Common myeloid progenitor, CD34-positive (primary cell): ENCODE results near the gene GRID2.

ENCODE experiments used
- CTCF ChIA-PET: fragments of 350-600 bp; sonication (Branson Sonifier 250); formaldehyde crosslinking; loops from one replicate; lab custom pipeline; 2021; ENCODE audit warnings: antibody characterized with exemption; lab: Charles Lee
- POLR2A ChIA-PET: fragments of 350-600 bp; sonication (Branson Sonifier 250); formaldehyde crosslinking; loops from one replicate; lab custom pipeline; 2021; ENCODE audit warnings: antibody characterized with exemption; lab: Charles Lee
- DNase-seq, 3 donors: peaks; one replicate each; pipeline versions ENCODE4 v3.0.0 to v3.0.0-alpha.2; 2013
- H3K27ac ChIP-seq, 2 experiments: 1 replicate in 1 of 2; 2 replicates in 1 of 2; pipeline ENCODE4 v1.7.0; 2013; ENCODE audit warnings: inconsistent platforms in 2 of 2, low read length in 2 of 2, mild to moderate bottlenecking in 2 of 2, low read depth in 1 of 2, moderate library complexity in 1 of 2; ENCODE audit not compliant: severe bottlenecking in 2 of 2, insufficient read depth in 1 of 2, poor library complexity in 1 of 2
- H3K27me3 ChIP-seq, 5 experiments: replicated peaks in 2 of 5; 1 replicate in 3 of 5; 2 replicates in 2 of 5; pipeline versions ENCODE4 v1.6.1 to v1.7.0; 2013; ENCODE audit warnings: low read length in 4 of 5, mild to moderate bottlenecking in 2 of 5, moderate library complexity in 2 of 5, inconsistent platforms in 1 of 5; ENCODE audit not compliant: insufficient read depth in 5 of 5, control insufficient read depth in 4 of 5
- H3K36me3 ChIP-seq, 4 experiments: 1 replicate in 2 of 4; 2 replicates in 2 of 4; pipeline versions ENCODE4 v1.6.1 to v1.7.0; 2013; ENCODE audit warnings: low read length in 3 of 4, control low read depth in 1 of 4, mild to moderate bottlenecking in 1 of 4; ENCODE audit not compliant: control insufficient read depth in 4 of 4, insufficient read depth in 4 of 4
- H3K4me1 ChIP-seq, 4 experiments: 1 replicate in 3 of 4; 2 replicates in 1 of 4; pipeline versions ENCODE4 v1.6.1 to v1.7.1; 2013; ENCODE audit warnings: low read length in 3 of 4, mild to moderate bottlenecking in 3 of 4, control low read depth in 1 of 4, inconsistent platforms in 1 of 4, moderate library complexity in 1 of 4; ENCODE audit not compliant: control insufficient read depth in 4 of 4, insufficient read depth in 4 of 4; ENCODE audit errors: control extremely low read depth in 1 of 4
- H3K4me3 ChIP-seq, 7 experiments: 1 replicate in 4 of 7; 2 replicates in 3 of 7; pipeline versions ENCODE4 v1.5.1 to v1.7.0; 2013; ENCODE audit warnings: mild to moderate bottlenecking in 7 of 7, low read length in 6 of 7, moderate library complexity in 6 of 7, inconsistent platforms in 2 of 7, low read depth in 2 of 7, control low read depth in 1 of 7; ENCODE audit not compliant: insufficient read depth in 4 of 7, control insufficient read depth in 1 of 7; ENCODE audit errors: extremely low read depth in 1 of 7
- H3K9me3 ChIP-seq, 5 experiments: 1 replicate in 4 of 5; 2 replicates in 1 of 5; pipeline versions ENCODE4 v1.6.1 to v1.7.1; 2013; ENCODE audit warnings: low read length in 4 of 5, mild to moderate bottlenecking in 2 of 5, inconsistent platforms in 1 of 5, low read depth in 1 of 5, moderate library complexity in 1 of 5; ENCODE audit not compliant: control insufficient read depth in 4 of 5, insufficient read depth in 2 of 5; ENCODE audit errors: control extremely low read depth in 1 of 5
- WGBS: methylation state at CpG from one replicate; pipeline ENCODE4 v1.1.5; 2013; ENCODE audit not compliant: insufficient coverage; 5-methylcytosine and 5-hydroxymethylcytosine counted together

GRID2 gene

DNA sequence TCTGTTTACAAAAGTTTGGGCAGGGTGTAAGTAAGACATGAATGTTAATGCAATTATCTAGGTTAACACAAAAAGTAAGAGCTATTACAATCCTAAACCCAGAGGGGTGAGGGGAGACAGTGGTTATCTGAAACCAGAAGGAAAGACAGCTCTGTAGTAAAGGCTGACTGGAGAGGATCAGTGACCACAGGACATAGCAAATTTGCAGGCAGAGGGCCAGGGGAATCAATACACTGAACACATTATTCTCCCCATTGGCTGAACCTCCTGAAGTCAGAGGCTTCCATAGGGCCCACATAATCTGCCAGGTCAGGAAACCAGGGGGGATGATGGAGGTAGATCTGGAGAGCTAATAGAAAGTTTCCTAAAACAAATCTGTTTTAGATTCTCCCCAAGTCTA lies 835.4 kb downstream of the GRID2 start:
- Histone ChIP-seq H3K36me3 (no peaks in the 10 kb centered on the region), H3K4me1 (no peaks in the 10 kb centered on the region), H3K9me3 (no peaks in the 10 kb centered on the region), H3K27me3 (no peaks in the 10 kb centered on the region), H3K27ac (no peak overlapping the region), H3K4me3 (no peak overlapping the region)
- DNase-seq: no peak
- ChIA-PET POLR2A (no interaction called here), CTCF (interaction anchor here (3.2 kb wide), 1 partner anchor 18 kb away, joined by 11 read pairs; no protein-coding TSS in a partner anchor)

DNA sequence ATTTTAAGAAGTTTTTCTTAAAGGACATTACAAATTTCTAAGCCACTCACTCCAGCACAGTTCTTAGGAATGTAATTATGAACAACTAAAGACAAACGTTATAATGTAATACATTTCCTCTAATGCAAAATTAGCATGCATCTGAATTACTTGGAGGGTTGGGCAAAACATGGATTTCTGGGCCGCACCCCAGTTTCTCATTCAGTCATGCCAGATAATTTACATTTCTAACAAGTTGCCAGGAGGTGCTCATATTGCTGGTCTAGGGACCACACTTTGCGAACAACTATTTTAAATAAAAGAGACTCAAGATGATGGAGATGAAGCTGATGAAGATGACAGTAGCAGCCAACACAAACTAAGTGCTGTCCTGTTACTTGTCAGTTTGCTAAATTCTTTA lies 840.1 kb downstream of the GRID2 start:
- H3K27ac ChIP-seq: no peak overlapping the region
- H3K4me1 ChIP-seq: no peaks in the 10 kb centered on the region
- no peak for DNase-seq
- no peaks in the 10 kb centered on the region for H3K27me3 ChIP-seq
- H3K4me3 ChIP-seq: no peak overlapping the region
- no peaks in the 10 kb centered on the region for H3K9me3 ChIP-seq
- no CpG with 5 or more reads among the region's 3 CpGs for WGBS
- ChIA-PET CTCF (no interaction called here), POLR2A (no interaction called here)
- no peaks in the 10 kb centered on the region for H3K36me3 ChIP-seq

DNA sequence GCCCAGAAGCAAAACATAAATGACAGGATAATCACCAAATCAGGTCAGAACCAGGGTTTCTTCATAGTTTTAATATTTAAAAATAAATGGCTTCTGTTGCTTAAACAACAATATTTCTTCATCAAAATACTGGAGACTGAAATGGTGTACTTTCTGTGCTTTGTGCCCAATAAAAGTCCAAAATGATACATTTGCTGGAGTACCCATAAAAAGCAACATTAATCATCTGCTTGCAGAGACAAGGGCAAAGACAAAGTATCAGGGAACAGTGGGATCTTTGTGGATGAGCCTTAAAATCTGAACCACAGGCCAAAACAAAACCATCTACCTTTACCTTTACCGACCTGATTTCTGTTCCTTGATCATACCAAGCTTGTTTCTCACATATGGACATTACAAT lies 840.9 kb downstream of the GRID2 start:
- Histone ChIP-seq H3K4me1 (no peaks in the 10 kb centered on the region), H3K27me3 (no peaks in the 10 kb centered on the region), H3K27ac (no peak overlapping the region), H3K4me3 (no peak overlapping the region), H3K9me3 (no peaks in the 10 kb centered on the region), H3K36me3 (no peaks in the 10 kb centered on the region)
- ChIA-PET POLR2A (no interaction called here), CTCF (no interaction called here)
- DNase-seq: no peak
- 100% methylated on average over 1 of the region's 1 CpG for WGBS

DNA sequence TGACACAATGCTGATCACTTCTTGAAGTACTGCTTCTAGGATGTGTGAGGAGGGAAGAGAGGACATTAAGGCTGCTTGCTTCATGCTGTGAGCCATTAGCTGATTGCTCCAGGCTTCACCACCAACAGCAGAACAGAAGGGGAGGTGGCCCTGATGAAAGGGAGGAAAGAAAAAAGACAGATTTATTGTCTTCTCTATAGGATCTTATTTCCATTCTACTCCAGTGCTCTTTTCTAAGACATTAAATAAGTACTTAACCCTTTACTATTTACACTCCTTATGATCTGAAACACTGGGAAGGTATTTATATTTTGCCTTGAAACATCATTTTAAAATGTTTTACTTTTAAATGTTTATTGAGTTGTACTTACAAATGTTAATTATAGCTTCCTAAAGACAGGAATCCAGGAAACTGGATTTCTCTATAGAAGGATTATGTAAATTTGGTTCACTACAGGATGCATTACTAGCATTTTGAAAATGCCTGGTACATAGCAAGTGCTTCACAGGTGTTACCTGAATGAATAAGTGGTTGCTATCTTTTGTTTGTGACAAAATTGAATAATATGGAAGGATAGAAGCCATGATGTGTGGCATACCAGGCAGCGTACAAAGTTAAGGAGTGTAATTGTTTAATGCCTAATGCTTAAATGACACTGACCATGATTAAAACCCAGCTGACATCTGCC lies 843.9 kb downstream of the GRID2 start:
- no peak overlapping the region for H3K4me3 ChIP-seq
- no peak for DNase-seq
- WGBS: no CpG with 5 or more reads among the region's 1 CpG
- no peaks in the 10 kb centered on the region for H3K4me1 ChIP-seq
- no peaks in the 10 kb centered on the region for H3K36me3 ChIP-seq
- ChIA-PET POLR2A (no interaction called here), CTCF (no interaction called here)
- no peak overlapping the region for H3K27ac ChIP-seq
- H3K9me3 ChIP-seq: no peaks in the 10 kb centered on the region
- no peaks in the 10 kb centered on the region for H3K27me3 ChIP-seq

DNA sequence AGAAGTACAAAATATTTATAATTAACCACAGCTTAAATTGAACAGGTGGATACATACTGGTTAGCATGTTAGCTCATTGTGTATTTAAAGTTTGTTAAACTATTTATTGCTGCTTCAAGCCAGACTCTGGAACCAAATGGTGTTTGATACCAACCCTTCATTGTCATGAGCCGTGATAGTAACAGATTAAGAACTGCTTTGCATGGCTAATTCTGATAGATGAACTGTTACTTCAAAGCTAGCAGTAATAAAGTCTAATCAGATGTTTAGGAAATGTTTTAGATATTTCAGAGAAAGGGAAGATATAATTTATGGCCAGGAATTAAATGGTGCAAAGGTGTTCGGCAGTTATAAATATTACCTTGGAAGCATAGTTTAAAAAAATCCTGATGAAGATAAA lies 848.7 kb downstream of the GRID2 start:
- Histone ChIP-seq H3K4me1 (no peaks in the 10 kb centered on the region), H3K27me3 (no peaks in the 10 kb centered on the region), H3K27ac (no peak overlapping the region), H3K9me3 (no peaks in the 10 kb centered on the region), H3K36me3 (no peaks in the 10 kb centered on the region), H3K4me3 (no peak overlapping the region)
- no CpG with 5 or more reads among the region's 2 CpGs for WGBS
- ChIA-PET CTCF (no interaction called here), POLR2A (no interaction called here)
- no peak for DNase-seq

DNA sequence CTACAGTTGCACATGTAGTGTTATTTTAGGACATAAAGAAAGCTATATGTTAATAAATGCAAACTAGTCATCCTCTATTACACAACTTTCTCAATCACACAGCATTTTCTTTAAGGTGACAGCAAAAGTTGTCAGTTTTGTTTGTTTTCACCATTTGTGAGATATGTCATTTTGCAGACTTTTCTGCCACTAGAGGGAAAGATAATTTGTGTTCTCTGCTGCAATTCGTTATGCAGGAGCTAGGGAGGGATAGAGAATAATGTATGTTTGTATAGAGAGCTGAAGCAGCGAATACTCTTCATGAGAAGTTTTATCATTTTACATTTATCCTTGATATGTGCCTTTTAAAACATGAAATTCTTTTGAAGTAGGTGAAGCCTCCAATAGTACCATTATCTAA lies 854.2 kb downstream of the GRID2 start:
- Histone ChIP-seq H3K27me3 (no peaks in the 10 kb centered on the region), H3K4me1 (no peaks in the 10 kb centered on the region), H3K4me3 (no peak overlapping the region), H3K36me3 (no peaks in the 10 kb centered on the region), H3K9me3 (no peaks in the 10 kb centered on the region), H3K27ac (no peak overlapping the region)
- ChIA-PET POLR2A (no interaction called here), CTCF (interaction anchor here (0.7 to 2.9 kb wide), 3 partner anchors 20 to 606 kb away, joined by 3 to 11 read pairs (median 3); no protein-coding TSS in a partner anchor)
- no CpG with 5 or more reads among the region's 2 CpGs for WGBS
- peak; percentile 3 to 27 (median 25) for DNase-seq

DNA sequence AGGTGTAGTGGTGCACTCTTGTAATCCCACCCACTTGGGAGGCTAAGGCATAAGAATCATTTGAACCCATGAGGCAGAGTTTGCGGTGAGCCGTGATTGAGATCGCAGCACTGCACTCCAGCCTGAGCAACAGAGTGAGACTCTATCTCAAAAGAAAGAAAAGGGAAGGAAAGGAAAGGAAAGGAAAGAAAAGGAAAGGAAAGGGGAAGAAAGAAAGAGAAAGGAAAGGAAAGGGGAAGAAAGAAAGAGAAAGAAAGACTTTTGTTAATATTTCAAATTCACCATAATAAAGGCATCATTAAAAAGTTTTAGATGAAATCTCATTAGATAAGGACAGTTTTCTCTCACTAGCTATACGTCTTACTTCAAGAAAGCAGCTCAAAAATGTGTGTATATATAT lies 864.3 kb downstream of the GRID2 start:
- H3K4me1 ChIP-seq: no peaks in the 10 kb centered on the region
- POLR2A ChIA-PET: no interaction called here
- 100% methylated on average over 3 of the region's 4 CpGs for WGBS

More for the DNA sequence above, 864.3 kb downstream of the GRID2 start:
- H3K4me3 ChIP-seq: no peak overlapping the region
- DNase-seq: no peak
- H3K27ac ChIP-seq: no peak overlapping the region
- CTCF ChIA-PET: no interaction called here
- H3K27me3 ChIP-seq: no peaks in the 10 kb centered on the region
- H3K36me3 ChIP-seq: no peaks in the 10 kb centered on the region
- H3K9me3 ChIP-seq: no peaks in the 10 kb centered on the region
